Central memory CD4-positive, alpha-beta T cell (primary cell): Measurements from ENCODE around the gene MAOA.
"Not testable (repeated sequence)": the region's sequence is repeated elsewhere in the genome, so short reads cannot be mapped to it uniquely, and the experiment has no call there.

Source experiments
- DNase-seq: peaks from one replicate; pipeline ENCODE4 v3.0.0; 2022

MAOA gene

DNA sequence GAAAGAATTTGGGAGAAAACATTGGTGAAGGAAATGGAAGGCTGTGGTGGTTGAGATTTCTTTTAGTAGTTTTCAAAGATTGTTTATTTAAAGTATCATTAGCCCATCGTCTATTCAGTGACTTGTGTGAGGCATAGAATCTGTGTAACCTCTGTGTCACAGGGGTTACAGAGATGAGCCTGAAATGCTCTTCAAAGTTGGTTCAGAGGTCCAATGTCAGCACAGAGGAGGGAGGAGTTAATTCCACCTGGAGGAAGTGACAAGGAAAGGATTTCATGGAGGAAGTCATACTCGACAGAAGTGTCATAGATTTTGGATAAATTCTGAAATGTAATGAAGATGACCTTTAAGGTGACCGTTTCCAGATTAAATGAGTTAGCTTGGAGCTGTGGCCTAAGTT is 8.2 kb downstream of the MAOA start:
- no peak for DNase-seq

DNA sequence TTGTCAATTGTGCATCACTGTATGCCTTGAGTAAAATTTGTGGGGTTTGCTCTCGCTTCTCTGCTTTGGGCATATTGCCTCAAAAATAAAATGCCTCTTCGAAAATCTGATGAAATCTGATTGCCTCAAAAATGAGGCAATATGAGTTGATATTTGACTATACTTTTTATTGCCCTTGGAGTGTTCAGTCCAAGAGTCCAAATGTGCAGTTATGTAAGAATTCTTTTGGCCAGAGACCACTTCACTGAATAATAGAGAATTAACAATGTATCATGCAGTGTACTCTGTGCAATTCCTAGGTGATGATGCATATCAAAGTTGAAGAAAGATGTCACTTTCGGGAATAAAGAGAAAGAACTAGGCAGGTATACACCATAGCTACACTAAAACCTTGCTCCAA is 8.6 kb downstream of the MAOA start:
- DNase-seq: no peak

GRCh38 chrX:43666311-43666912 is 10.3 kb downstream of the MAOA start:
- DNase-seq: no peak

DNA sequence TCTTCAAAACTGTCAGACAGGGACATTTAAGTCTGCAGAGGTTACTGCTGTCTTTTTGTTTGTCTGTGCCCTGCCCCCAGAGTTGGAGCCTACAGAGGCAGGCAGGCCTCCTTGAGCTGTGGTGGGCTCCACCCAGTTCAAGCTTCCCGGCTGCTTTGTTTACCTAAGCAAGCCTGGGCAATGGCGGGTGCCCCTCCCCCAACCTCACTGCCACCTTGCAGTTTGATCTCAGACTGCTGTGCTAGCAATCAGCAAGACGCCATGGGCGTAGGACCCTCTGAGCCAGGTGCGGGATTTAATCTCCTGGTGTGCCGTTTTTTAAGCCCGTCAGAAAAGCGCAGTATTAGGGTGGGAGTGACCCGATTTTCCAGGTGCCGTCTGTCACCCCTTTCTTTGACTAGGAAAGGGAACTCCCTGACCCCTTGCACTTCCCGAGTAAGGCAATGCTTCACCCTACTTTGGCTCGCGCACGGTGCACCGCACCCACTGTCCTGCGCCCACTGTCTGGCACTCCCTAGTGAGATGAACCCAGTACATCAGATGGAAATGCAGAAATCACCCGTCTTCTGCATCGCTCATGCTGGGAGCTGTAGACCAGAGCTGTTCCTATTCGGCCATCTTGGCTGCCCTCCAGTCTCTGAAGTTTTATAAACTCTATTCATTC is 20.0 kb downstream of the MAOA start:
- not testable (repeated sequence) for DNase-seq

- DNase-seq: peak; percentile 28
Observed at GRCh38 chrX:43676971-43677572, 21.0 kb downstream of the MAOA start.

DNA sequence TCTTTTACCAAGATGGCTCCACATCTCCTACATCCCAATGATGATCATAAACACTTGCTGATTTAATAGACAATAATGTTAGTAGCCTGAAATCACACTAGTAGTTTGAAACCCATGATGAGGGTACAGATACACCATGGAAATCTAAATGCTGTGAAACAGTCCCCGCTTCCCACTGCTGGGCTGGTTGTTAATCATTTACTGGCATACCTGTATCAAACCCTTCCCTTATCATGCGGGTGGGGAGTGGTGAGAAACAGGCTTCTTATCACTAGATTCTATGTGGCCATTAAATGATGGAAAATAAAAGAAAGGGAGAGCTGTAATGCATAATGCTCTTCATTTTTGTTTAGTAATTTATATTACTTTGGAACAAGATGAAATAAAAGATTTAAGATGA is 21.9 kb downstream of the MAOA start:
- no peak for DNase-seq

DNA sequence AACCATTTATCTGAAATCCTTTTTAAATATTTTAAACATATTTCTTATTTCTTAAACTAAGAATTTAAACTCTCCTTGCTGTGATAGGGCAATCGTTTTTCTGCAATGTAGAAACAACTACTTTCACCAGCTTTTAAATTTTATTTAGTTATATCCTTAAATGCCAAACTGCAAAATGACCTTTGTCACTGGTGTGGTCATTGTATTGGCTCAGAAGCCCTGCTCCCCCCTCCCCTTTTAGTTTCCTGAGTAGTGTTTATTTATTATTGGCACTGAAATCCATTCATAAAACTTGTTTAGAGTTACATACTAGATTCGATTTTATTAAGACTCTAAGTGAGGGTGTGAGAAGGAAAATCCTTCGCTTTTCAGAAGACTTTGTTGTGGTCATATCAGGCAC is 23.0 kb downstream of the MAOA start:
- no peak for DNase-seq

DNA sequence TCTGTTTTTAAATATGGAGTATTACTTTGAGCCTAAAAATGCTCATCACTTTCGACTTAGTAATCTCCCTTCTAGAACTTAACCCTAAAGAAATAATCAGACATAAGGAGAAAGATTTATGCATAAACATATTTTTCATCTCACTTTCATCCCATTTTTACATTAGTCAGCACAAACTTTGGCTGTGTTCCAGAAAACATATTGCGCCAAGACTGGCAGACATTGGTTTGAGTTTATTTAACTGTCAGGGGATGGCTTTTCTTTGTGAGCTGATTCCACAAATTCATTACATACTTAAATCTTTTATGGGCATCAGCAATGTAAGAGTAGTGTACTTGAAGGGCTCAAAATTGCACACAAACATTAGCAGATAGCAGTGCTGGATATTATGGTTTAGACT is 23.7 kb downstream of the MAOA start:
- no peak for DNase-seq

GRCh38 chrX:43682726-43683125 is 26.6 kb downstream of the MAOA start:
- DNase-seq: no peak

GRCh38 chrX:43685221-43685620 is 29.1 kb downstream of the MAOA start:
- DNase-seq: no peak

GRCh38 chrX:43688586-43688985 is 32.5 kb downstream of the MAOA start:
- DNase-seq: no peak

DNA sequence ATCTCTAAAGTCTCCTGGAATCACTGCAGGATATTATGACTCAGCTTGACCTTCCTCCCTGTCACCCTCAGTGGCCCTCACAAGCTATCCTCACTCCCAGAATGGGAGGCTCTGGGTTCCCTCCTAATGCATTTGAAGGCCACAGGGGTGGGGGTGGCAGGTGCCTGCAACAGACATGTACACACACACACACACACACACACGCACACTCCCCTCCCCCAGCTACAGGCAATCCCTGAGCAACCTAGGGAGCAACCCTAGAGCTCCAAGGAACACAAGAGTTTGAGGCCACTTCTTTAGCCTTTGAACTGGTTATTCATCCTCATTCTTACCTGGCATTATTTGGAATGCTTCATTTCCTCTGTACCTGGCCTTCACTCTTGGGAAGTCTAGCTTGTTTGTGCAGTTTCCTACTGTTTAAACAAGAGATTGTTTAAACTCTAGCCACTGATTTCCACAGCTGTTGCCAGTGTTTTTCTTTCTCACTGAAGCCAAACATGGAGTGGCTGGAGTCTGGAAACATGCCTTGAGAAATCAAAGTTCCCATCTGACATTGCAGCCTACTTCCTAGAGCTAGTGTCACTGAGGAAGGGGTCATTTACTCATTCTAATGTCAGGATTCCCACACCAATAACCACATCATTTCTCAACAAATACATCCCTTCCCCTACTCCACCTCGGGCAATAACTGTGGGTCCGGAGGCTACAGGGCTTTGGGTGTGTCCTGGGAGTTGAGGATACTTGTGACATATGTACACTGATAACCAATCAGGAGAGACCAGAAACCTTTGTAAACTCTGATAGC is 37.7 kb downstream of the MAOA start:
- no peak for DNase-seq

GRCh38 chrX:43699475-43699874 is 43.4 kb downstream of the MAOA start:
- DNase-seq: no peak

- DNase-seq: no peak
Observed at GRCh38 chrX:43702079-43702524, 46.0 kb downstream of the MAOA start.

DNA sequence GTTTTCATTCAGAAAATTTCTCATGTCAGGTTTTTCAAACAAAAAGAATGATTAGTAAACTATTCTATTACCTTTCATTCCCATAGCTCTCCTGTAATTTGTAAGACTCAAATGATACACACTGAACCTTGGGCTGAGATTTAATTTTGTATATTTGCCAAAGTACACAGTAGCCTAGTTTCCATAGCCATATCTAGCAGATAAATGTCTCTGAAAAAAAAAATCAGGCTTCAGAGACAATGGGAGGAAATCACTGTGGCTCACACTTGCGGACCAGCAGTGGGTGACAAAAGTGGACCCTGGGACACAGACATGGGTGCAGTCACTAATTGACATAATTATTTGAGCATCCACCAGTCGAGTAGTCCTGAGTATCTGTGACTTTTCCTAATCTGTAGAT is 46.6 kb downstream of the MAOA start:
- no peak for DNase-seq

GRCh38 chrX:43703211-43703791 is 47.2 kb downstream of the MAOA start:
- no peak for DNase-seq

DNA sequence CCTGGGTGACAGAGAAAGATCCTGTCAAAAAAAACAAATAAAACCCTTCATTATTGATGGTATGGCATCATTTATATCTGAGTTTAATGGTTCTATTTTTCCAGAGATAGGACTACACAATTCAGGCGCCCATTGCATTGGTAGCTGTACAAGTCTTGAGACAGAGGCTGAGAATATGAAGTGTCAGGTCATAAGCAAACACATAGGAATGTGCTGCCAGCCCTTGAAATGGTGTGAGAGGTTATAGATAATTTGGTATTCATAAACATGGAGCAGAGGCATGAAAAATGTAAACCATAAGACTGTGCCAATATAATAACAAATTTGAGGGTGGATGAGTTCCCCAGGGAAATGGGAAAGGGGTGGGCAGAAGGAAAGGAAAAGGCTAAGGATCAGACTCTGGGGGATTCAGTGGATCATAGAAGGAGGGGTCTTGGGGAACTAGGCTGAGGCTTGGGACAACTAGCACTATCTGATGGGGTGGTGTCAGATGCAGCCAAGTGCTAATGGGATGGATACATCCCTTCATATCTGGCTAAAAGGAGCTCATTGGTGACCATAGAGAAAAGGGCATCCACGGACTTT is 50.8 kb downstream of the MAOA start:
- no peak for DNase-seq

DNA sequence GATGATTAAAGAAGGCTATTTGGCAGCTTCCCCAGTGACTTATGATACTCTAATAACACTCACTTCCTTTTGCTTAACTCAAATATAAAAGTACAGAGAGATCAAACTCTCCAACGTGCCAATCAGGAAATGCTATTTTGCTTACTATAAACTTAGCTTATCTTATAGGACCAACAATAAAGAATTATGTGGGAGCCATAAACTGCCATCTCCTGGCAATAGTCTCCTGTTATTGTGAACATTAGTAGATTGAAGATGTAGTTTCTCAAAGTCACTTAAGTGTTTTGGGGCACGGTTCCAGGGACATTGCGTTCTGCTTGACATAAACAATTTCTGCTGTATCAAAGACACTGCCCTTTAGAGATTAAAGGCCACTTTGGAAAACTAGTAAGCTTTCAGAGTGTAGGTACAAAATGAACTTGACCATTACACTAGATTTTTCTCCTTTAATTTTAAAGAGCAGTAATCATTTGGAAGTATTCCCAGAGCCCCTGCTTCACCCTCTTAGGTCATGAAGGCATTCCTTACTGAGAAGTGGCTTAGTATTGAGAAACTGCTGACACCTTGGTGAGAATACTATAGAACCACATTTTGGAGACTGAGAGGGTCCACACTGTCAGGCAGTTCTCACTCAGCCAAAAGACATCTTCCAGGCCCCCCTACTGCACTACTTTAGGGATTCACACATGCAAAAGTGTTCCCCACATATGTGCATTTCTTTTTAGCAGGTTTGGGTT is 51.9 kb downstream of the MAOA start:
- no peak for DNase-seq

DNA sequence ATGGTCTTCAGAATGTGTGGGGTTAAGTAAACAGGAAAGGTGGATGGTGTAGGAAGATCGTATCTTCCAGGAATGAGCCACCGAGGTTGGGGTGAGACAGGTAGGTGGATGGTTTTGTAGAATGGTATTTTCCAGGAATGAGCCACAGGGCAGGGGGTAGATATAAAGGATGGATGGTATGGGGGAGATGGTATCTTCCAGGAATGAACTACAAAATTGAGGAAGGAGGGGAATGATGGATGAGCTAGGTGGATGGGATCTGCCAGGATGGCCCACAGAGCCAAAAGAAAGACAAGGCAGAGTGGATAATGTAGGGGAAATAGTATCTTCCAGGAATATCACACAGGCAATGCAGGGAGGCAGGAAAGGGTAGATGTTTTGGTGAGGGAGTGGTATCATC is 60.0 kb downstream of the MAOA start:
- DNase-seq: no peak

- no peak for DNase-seq
Observed at GRCh38 chrX:43716696-43717095, 60.6 kb downstream of the MAOA start.

DNA sequence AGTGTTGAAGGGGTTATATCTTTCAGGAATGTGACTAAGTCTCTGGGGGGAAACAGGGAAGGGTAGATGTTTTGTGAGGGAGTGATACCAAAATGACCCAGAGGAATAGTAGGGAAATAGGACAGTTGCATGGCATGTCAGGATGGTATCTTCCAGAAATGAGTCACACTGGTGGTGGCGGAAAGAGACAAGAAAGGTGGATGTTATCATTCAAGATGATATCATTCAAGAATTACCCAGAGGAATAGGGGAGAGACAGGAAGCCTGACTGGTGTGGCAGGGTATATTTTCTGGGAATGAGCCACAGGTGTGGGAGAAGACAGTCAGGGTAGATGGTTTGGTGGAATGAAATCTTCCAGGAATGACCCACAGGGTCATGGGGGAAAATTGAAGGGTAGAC is 61.1 kb downstream of the MAOA start:
- no peak for DNase-seq

- no peak for DNase-seq
Observed at GRCh38 chrX:43718081-43718480, 62.0 kb downstream of the MAOA start.
